ENCODE data around the gene LCA5L.

- TF ChIP-seq CTCF (IDR thresholded peaks at IDR 0.05) (no peak), POLR2A (IDR thresholded peaks at IDR 0.05) (no peak)
These were observed 58.0 kb downstream of the LCA5L start for GRCh38 chr21:39387461-39388037.
